Prostate gland (tissue), 2 donors: ENCODE data around the gene PRCC. TPM values are rescaled to one million over a fixed set of nuclear protein-coding genes. Genes with fewer than 3 reads are reported as not detected.

Experiments used
- DNase-seq: peaks from one replicate; pipeline ENCODE4 v3.0.0-alpha.2; 2019; ENCODE audit warnings: low spot score
- H3K27ac ChIP-seq, 2 donors: fragments of 200-600 bp; sonication (generic); 2 replicates each; pipeline ENCODE4 v1.5.1; 2017 to 2019
- H3K27me3 ChIP-seq: fragments of 200-600 bp; sonication (generic); replicated peaks from 2 replicates; pipeline ENCODE4 v1.5.1; 2019; ENCODE audit not compliant: insufficient read depth
- H3K36me3 ChIP-seq, 2 donors: fragments of 200-600 bp; sonication (generic); 1 replicate in 1 of 2; 2 replicates in 1 of 2; pipeline versions ENCODE4 v1.5.1 to v1.8.1; 2017 to 2019
- H3K4me1 ChIP-seq: fragments of 200-600 bp; sonication (generic); replicated peaks from 2 replicates; pipeline ENCODE4 v1.5.1; 2019
- H3K4me3 ChIP-seq, 2 donors: fragments of 200-600 bp; sonication (generic); 2 replicates each; pipeline ENCODE4 v1.5.1; 2017 to 2019
- H3K9me3 ChIP-seq: fragments of 200-600 bp; sonication (generic); 2 replicates; pipeline ENCODE4 v1.5.1; 2017
- CTCF ChIP-seq, 4 experiments: fragments of 200-600 bp in 2 of 4; fragments of 450-650 bp in 2 of 4; sonication (generic) in 2 of 4; IDR thresholded peaks; 1 replicate in 3 of 4; 2 replicates in 1 of 4; pipeline ENCODE4 v1.5.1; 2016 to 2019; ENCODE audit warnings: antibody characterized with exemption in 4 of 4, mild to moderate bottlenecking in 2 of 4, moderate library complexity in 2 of 4
- POLR2A ChIP-seq: fragments of 450-650 bp; IDR thresholded peaks from one replicate; pipeline ENCODE4 v1.6.1; 2016; ENCODE audit warnings: antibody characterized with exemption, mild to moderate bottlenecking
- POLR2AphosphoS5 ChIP-seq: sonication (generic); formaldehyde crosslinking; IDR thresholded peaks from one replicate; pipeline ENCODE4 v1.6.1; 2017; ENCODE audit warnings: antibody characterized with exemption
- WGBS: methylation state at CpG from one replicate; pipeline ENCODE4 v1.1.5; 2018; 5-methylcytosine and 5-hydroxymethylcytosine counted together
- intact Hi-C: fragments of 100-400 bp; cut with DNase I; formaldehyde crosslinking; loops from one replicate; pipeline ENCODE4 v1.14.2; 2022
- total RNA-seq, 2 donors: library from RNA; depleted of rRNA; stranded (reverse); fragments of >200 nt; gene quantifications; one replicate each; pipeline ENCODE4 v1.1.0, GENCODE V29; 2016

Gene PRCC
- total RNA-seq, 2 donors from 2014 or later, result 33.0 to 61.5 TPM

- DNase-seq, result no peak
- TF ChIP-seq CTCF (IDR thresholded peaks at IDR 0.05) (no peak), POLR2AphosphoS5 (no peak), POLR2A (no peak)
- H3K27me3 ChIP-seq, result peaks cover 5% of the 10 kb centered on the region
- WGBS, result 43% methylated on average over 9 of the region's 9 CpGs
- H3K36me3 ChIP-seq, result no peaks in the 10 kb centered on the region
- H3K9me3 ChIP-seq, result no peaks in the 10 kb centered on the region
- H3K27ac ChIP-seq, result no peak overlapping the region
- H3K4me3 ChIP-seq, result no peak overlapping the region
- no peaks in the 10 kb centered on the region for H3K4me1 ChIP-seq
- intact Hi-C loops, result loop anchor here (5.0 kb wide), 1 partner anchor 48 kb away; no protein-coding TSS in a partner anchor
Observed at GRCh38 chr1:156839426-156840109, 72.2 kb downstream of the PRCC start.

GRCh38 chr1:156840186-156840897, 73.0 kb downstream of the PRCC start:
- WGBS, result 75% methylated on average over 8 of the region's 8 CpGs
- intact Hi-C loops, result no loop called here
- Histone ChIP-seq H3K27ac (no peak overlapping the region), H3K36me3 (no peaks in the 10 kb centered on the region), H3K9me3 (no peaks in the 10 kb centered on the region), H3K27me3 (peaks cover 12% of the 10 kb centered on the region), H3K4me3 (no peak overlapping the region), H3K4me1 (no peaks in the 10 kb centered on the region)
- no peak for DNase-seq
- no peak for TF ChIP-seq CTCF (IDR thresholded peaks at IDR 0.05)

GRCh38 chr1:156840898-156841279, 73.6 kb downstream of the PRCC start:
- WGBS, result 70% methylated on average over 14 of the region's 14 CpGs
- H3K27ac ChIP-seq, result no peak overlapping the region
- intact Hi-C loops, result no loop called here
- no peaks in the 10 kb centered on the region for H3K9me3 ChIP-seq
- TF ChIP-seq POLR2AphosphoS5 (no peak), CTCF (IDR thresholded peaks at IDR 0.05) (no peak), POLR2A (no peak)
- DNase-seq, result no peak
- H3K27me3 ChIP-seq, result peaks cover 12% of the 10 kb centered on the region
- no peak overlapping the region for H3K4me3 ChIP-seq
- H3K4me1 ChIP-seq, result no peaks in the 10 kb centered on the region
- H3K36me3 ChIP-seq, result no peaks in the 10 kb centered on the region

GRCh38 chr1:156841295-156841855, 74.0 kb downstream of the PRCC start:
- 75% methylated on average over 16 of the region's 16 CpGs for WGBS
- intact Hi-C loops, result no loop called here
- no peak for DNase-seq

More at GRCh38 chr1:156841295-156841855, 74.0 kb downstream of the PRCC start:
- Histone ChIP-seq H3K9me3 (no peaks in the 10 kb centered on the region), H3K4me1 (no peaks in the 10 kb centered on the region), H3K27ac (no peak overlapping the region), H3K4me3 (no peak overlapping the region), H3K27me3 (peaks cover 12% of the 10 kb centered on the region), H3K36me3 (no peaks in the 10 kb centered on the region)
- TF ChIP-seq CTCF (IDR thresholded peaks at IDR 0.05) (no peak), POLR2A (no peak), POLR2AphosphoS5 (no peak)
